ENCODE data around the gene KIAA1549.
"Not testable (repeated sequence)": the region's sequence is repeated elsewhere in the genome, so short reads cannot be mapped to it uniquely, and the experiment has no call there.

Gene KIAA1549

DNA sequence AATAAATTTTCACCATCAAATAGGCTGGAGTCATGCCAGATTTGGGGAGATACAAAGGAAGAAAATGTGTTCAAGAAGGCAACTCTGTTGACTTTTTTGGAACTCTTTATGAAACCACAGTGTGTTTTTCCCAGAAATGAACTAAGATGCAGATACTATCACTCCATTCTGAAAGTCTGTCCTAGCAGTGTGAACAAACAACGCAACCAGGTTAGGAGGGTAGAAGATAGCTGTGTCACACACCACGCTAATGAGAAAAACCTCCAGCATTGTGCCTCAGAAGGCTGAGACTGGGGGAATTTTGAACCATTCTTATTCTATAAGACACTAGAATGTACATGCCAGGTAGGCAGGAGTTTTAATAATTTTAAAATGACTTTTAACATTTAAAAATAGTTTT lies 167.2 kb downstream of the KIAA1549 start:
- no peak for DNase-seq (ENCODE audit: low spot score)
- TF ChIP-seq, protein P1, sequence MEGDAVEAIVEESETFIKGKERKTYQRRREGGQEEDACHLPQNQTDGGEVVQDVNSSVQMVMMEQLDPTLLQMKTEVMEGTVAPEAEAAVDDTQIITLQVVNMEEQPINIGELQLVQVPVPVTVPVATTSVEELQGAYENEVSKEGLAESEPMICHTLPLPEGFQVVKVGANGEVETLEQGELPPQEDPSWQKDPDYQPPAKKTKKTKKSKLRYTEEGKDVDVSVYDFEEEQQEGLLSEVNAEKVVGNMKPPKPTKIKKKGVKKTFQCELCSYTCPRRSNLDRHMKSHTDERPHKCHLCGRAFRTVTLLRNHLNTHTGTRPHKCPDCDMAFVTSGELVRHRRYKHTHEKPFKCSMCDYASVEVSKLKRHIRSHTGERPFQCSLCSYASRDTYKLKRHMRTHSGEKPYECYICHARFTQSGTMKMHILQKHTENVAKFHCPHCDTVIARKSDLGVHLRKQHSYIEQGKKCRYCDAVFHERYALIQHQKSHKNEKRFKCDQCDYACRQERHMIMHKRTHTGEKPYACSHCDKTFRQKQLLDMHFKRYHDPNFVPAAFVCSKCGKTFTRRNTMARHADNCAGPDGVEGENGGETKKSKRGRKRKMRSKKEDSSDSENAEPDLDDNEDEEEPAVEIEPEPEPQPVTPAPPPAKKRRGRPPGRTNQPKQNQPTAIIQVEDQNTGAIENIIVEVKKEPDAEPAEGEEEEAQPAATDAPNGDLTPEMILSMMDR (IDR thresholded peaks at IDR 0.05; ENCODE audit: extremely low read depth, missing control alignments) = no peak

DNA sequence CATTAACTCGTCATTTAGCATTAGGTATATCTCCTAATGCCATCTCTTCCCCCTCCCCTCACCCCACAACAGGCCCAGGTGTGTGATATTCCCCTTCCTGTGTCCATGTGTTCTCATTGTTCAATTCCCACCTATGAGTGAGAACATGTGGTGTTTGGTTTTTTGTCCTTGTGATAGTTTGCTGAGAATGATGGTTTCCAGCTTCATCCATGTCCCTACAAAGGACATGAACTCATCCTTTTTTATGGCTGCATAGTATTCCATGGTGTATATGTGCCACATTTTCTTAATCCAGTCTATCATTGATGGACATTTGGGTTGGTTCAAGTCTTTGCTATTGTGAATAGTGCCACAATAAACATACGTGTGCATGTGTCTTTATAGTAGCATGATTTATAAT lies 169.9 kb downstream of the KIAA1549 start:
- not testable (repeated sequence) for DNase-seq (ENCODE audit: low spot score)

GRCh38 chr7:138809346-138809745 lies 171.8 kb downstream of the KIAA1549 start:
- no peak for DNase-seq (ENCODE audit: low spot score)
- TF ChIP-seq, protein P1 (IDR thresholded peaks at IDR 0.05; ENCODE audit: extremely low read depth, missing control alignments) = no peak

- no peak for DNase-seq (ENCODE audit: low spot score)
- TF ChIP-seq, protein P1 (IDR thresholded peaks at IDR 0.05; ENCODE audit: extremely low read depth, missing control alignments) = no peak
Measured at GRCh38 chr7:138804618-138805017, 176.6 kb downstream of the KIAA1549 start.

DNA sequence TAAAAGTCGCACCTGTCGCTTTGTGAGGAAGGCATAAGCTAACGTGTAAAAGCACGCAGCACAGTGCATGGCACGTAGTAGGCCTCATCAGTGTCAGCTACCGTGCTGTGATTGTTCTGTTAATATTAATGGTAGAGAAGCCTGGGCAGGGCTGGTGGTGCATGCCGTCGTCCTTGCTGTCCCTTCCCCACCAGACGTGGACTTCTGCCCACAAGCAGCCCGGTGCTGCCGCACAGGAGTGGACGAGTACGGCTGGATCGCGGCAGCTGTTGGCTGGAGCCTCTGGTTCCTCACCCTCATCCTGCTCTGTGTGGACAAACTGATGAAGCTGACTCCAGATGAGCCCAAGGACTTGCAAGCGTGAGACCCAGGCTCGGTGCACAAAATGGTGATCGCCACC lies 178.5 kb downstream of the KIAA1549 start:
- no peak for DNase-seq (ENCODE audit: low spot score)
- TF ChIP-seq, protein P1 (IDR thresholded peaks at IDR 0.05; ENCODE audit: extremely low read depth, missing control alignments) = no peak

DNA sequence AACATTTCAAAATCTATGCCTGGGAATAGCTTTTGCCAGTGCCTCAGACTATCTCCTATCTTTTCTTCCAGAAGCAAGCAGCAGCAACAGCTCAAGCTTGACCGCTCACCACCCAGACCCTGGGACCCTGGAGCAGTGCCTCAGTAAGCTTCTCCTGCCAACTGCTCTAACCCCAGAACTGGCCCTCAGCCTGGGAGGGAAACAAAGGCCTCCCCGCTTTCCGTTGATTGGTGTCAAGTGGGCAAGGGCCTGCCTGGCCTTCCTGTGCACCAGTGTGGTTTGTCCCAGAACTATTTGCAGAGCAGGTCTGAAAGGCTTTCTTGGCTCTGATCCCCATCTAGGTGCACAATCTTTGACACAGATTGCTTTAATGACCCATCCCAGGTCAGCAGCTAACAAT lies 179.9 kb downstream of the KIAA1549 start:
- TF ChIP-seq, protein P1 (IDR thresholded peaks at IDR 0.05; ENCODE audit: extremely low read depth, missing control alignments) = no peak

DNA sequence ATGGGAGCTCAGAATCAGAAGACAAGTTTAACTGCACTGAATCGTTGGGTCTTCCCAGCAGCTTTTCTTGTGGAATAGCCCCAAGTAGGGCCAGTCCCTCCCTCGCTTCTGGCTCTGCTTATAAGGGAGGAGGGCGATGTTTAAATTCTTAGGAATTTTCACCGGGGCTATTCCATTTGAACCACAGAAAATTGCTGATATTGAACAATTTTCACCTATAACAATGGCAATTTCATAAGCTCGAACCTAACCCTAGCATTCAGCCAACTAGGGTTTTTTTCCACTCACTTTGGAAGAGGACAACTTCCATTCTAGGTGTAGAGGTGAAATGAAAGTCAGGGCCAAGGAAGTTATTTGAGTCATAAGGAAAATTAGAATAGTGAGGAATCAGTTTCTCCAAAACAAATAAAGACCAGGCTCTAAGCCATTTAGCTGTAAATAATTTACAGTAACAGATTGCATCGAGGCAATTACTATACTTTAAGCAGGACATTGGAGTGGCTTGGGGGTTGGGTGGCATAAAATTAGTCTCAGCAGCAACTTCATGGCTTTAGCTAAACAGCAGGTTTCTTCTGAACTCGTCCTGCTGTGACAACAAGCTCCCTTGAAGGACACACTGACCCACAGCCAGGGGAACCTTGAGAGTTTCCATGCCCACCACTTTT lies 181.7 kb downstream of the KIAA1549 start:
- TF ChIP-seq, protein P1 (IDR thresholded peaks at IDR 0.05; ENCODE audit: extremely low read depth, missing control alignments) = no peak
- DNase-seq (ENCODE audit: low spot score) = no peak

More for the DNA sequence above, 179.9 kb downstream of the KIAA1549 start:
- no peak for DNase-seq (ENCODE audit: low spot score)

DNA sequence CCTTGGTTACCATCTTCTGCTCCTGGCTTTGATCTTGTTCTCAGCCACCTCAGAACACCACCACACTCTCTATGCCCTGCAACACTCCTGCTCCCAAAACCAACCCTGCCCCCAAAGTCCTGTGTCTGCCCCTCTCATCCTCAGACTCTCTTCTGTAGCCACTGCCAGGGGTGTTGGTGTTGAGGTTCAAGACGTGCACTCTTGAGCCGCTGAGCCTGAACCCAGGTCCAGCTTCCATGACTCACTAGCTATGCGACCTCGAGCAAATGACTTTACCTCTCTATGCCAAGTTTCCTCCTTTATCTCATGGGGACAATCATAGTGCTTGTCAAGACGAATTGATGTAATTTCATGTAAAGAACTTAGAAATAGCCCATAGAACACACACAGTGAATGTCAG lies 182.4 kb downstream of the KIAA1549 start:
- no peak for DNase-seq (ENCODE audit: low spot score)
- TF ChIP-seq, protein P1 (IDR thresholded peaks at IDR 0.05; ENCODE audit: extremely low read depth, missing control alignments) = no peak
